Common myeloid progenitor, CD34-positive (primary cell): ENCODE results near the gene CTRL. TPM values are rescaled to one million over a fixed set of nuclear protein-coding genes. Genes with fewer than 3 reads are reported as not detected.

ENCODE experiments used
- CTCF ChIA-PET: fragments of 350-600 bp; sonication (Branson Sonifier 250); formaldehyde crosslinking; loops from one replicate; lab custom pipeline; 2021; ENCODE audit warnings: antibody characterized with exemption; lab: Charles Lee
- POLR2A ChIA-PET: fragments of 350-600 bp; sonication (Branson Sonifier 250); formaldehyde crosslinking; loops from one replicate; lab custom pipeline; 2021; ENCODE audit warnings: antibody characterized with exemption; lab: Charles Lee
- DNase-seq, 3 donors: peaks; one replicate each; pipeline versions ENCODE4 v3.0.0 to v3.0.0-alpha.2; 2013
- H3K27ac ChIP-seq, 2 experiments: 1 replicate in 1 of 2; 2 replicates in 1 of 2; pipeline ENCODE4 v1.7.0; 2013; ENCODE audit warnings: inconsistent platforms in 2 of 2, low read length in 2 of 2, mild to moderate bottlenecking in 2 of 2, low read depth in 1 of 2, moderate library complexity in 1 of 2; ENCODE audit not compliant: severe bottlenecking in 2 of 2, insufficient read depth in 1 of 2, poor library complexity in 1 of 2
- H3K27me3 ChIP-seq, 5 experiments: replicated peaks in 2 of 5; 1 replicate in 3 of 5; 2 replicates in 2 of 5; pipeline versions ENCODE4 v1.6.1 to v1.7.0; 2013; ENCODE audit warnings: low read length in 4 of 5, mild to moderate bottlenecking in 2 of 5, moderate library complexity in 2 of 5, inconsistent platforms in 1 of 5; ENCODE audit not compliant: insufficient read depth in 5 of 5, control insufficient read depth in 4 of 5
- H3K36me3 ChIP-seq, 4 experiments: 1 replicate in 2 of 4; 2 replicates in 2 of 4; pipeline versions ENCODE4 v1.6.1 to v1.7.0; 2013; ENCODE audit warnings: low read length in 3 of 4, control low read depth in 1 of 4, mild to moderate bottlenecking in 1 of 4; ENCODE audit not compliant: control insufficient read depth in 4 of 4, insufficient read depth in 4 of 4
- H3K4me1 ChIP-seq, 4 experiments: 1 replicate in 3 of 4; 2 replicates in 1 of 4; pipeline versions ENCODE4 v1.6.1 to v1.7.1; 2013; ENCODE audit warnings: low read length in 3 of 4, mild to moderate bottlenecking in 3 of 4, control low read depth in 1 of 4, inconsistent platforms in 1 of 4, moderate library complexity in 1 of 4; ENCODE audit not compliant: control insufficient read depth in 4 of 4, insufficient read depth in 4 of 4; ENCODE audit errors: control extremely low read depth in 1 of 4
- H3K4me3 ChIP-seq, 7 experiments: 1 replicate in 4 of 7; 2 replicates in 3 of 7; pipeline versions ENCODE4 v1.5.1 to v1.7.0; 2013; ENCODE audit warnings: mild to moderate bottlenecking in 7 of 7, low read length in 6 of 7, moderate library complexity in 6 of 7, inconsistent platforms in 2 of 7, low read depth in 2 of 7, control low read depth in 1 of 7; ENCODE audit not compliant: insufficient read depth in 4 of 7, control insufficient read depth in 1 of 7; ENCODE audit errors: extremely low read depth in 1 of 7
- H3K9me3 ChIP-seq, 5 experiments: 1 replicate in 4 of 5; 2 replicates in 1 of 5; pipeline versions ENCODE4 v1.6.1 to v1.7.1; 2013; ENCODE audit warnings: low read length in 4 of 5, mild to moderate bottlenecking in 2 of 5, inconsistent platforms in 1 of 5, low read depth in 1 of 5, moderate library complexity in 1 of 5; ENCODE audit not compliant: control insufficient read depth in 4 of 5, insufficient read depth in 2 of 5; ENCODE audit errors: control extremely low read depth in 1 of 5
- WGBS: methylation state at CpG from one replicate; pipeline ENCODE4 v1.1.5; 2013; ENCODE audit not compliant: insufficient coverage; 5-methylcytosine and 5-hydroxymethylcytosine counted together
- polyA plus RNA-seq: library from polyadenylated mRNA; unstranded; fragments of 120-200 nt; gene quantifications from one replicate; pipeline ENCODE4 v1.2.1, GENCODE V29; 2013

Gene CTRL
- 0.95 TPM for polyA plus RNA-seq

- ChIA-PET POLR2A (no interaction called here), CTCF (interaction anchor here (0.6 to 21.3 kb wide), 7 partner anchors 9 to 259 kb away, joined by 3 to 359 read pairs (median 4); partner anchors contain the start of genes EDC4 and NRN1L)
- no peak for DNase-seq
- no peak within 1 kb of the TSS for H3K4me3 ChIP-seq
- peak within 1 kb of the TSS in 1 of 2 experiments; percentile 17 for H3K27ac ChIP-seq
- H3K27me3 ChIP-seq = no peaks in the 10 kb centered on the region
- peaks cover under 1 to 15% (median 11%) of the 10 kb centered on the region in 4 experiments for H3K4me1 ChIP-seq
- whole genome bisulfite sequencing = 99% methylated on average over 14 of the region's 15 CpGs
- H3K9me3 ChIP-seq = no peaks in the 10 kb centered on the region
- peaks cover 0 to 76% (median 60%) of the 10 kb centered on the region in 4 experiments for H3K36me3 ChIP-seq
Measured at GRCh38 chr16:67931712-67932461, at the start of gene CTRL. Gene CTRL (minus strand): TSS chr16:67931862. CDS start chr16:67931852, 10 bp downstream.

GRCh38 chr16:67979955-67980678 is 48.5 kb upstream of the CTRL start, which contains the start of gene DPEP3:
Gene DPEP3 (minus strand): TSS chr16:67980499. CDS start chr16:67980380, 119 bp downstream.
- peak; percentile 46 to 71 (median 66) for DNase-seq
- WGBS = 73% methylated on average over 55 of the region's 62 CpGs
- Histone ChIP-seq H3K4me1 (peaks cover 8 to 19% (median 17%) of the 10 kb centered on the region in 4 experiments), H3K27me3 (no peaks in the 10 kb centered on the region), H3K36me3 (no peaks in the 10 kb centered on the region), H3K4me3 (peak within 1 kb of the TSS in 2 of 7 experiments; percentile 11 to 26), H3K27ac (no peak within 1 kb of the TSS), H3K9me3 (no peaks in the 10 kb centered on the region)
- ChIA-PET POLR2A (interaction anchor here (2.6 kb wide), 1 partner anchor 11 kb away, joined by 12 read pairs; the partner anchor contains the start of gene SLC12A4), CTCF (interaction anchor here (0.8 to 8.4 kb wide), 6 partner anchors 11 to 96 kb away, joined by 3 to 69 read pairs (median 5); partner anchors contain the start of genes DPEP2 and SLC12A4)

- ChIA-PET CTCF (interaction anchor here (0.8 to 1.4 kb wide), 5 partner anchors 9 to 62 kb away, joined by 3 to 4 read pairs (median 3); no protein-coding TSS in a partner anchor), POLR2A (no interaction called here)
- H3K4me1 ChIP-seq = no peaks in the 10 kb centered on the region
- H3K4me3 ChIP-seq = no peak overlapping the region
- H3K9me3 ChIP-seq = no peaks in the 10 kb centered on the region
- no peak overlapping the region for H3K27ac ChIP-seq
- no peaks in the 10 kb centered on the region for H3K27me3 ChIP-seq
- DNase-seq = no peak
- WGBS = 96% methylated on average over 8 of the region's 9 CpGs
- H3K36me3 ChIP-seq = no peaks in the 10 kb centered on the region
Measured at GRCh38 chr16:67977469-67978227, 46.0 kb upstream of the CTRL start.

- H3K27me3 ChIP-seq = no peaks in the 10 kb centered on the region
- 86% methylated on average over 5 of the region's 5 CpGs for WGBS
- ChIA-PET POLR2A (no interaction called here), CTCF (interaction anchor here (1.0 to 1.4 kb wide), 2 partner anchors 15 to 62 kb away, joined by 3 read pairs; no protein-coding TSS in a partner anchor)
- DNase-seq = no peak
- H3K36me3 ChIP-seq = no peaks in the 10 kb centered on the region
- H3K4me1 ChIP-seq = no peaks in the 10 kb centered on the region
- H3K4me3 ChIP-seq = no peak overlapping the region
- no peak overlapping the region for H3K27ac ChIP-seq
- no peaks in the 10 kb centered on the region for H3K9me3 ChIP-seq
Measured at GRCh38 chr16:67977005-67977404, 45.3 kb upstream of the CTRL start.

GRCh38 chr16:67976205-67976604 is 44.5 kb upstream of the CTRL start:
- no peak overlapping the region for H3K27ac ChIP-seq
- 100% methylated on average over 2 of the region's 2 CpGs for WGBS

GRCh38 chr16:67975321-67976105 is 43.9 kb upstream of the CTRL start:
- POLR2A ChIA-PET = no interaction called here
- DNase-seq = no peak
- CTCF ChIA-PET = no interaction called here
- no peak overlapping the region for H3K27ac ChIP-seq
- WGBS = 92% methylated on average over 9 of the region's 14 CpGs
- H3K4me1 ChIP-seq = no peaks in the 10 kb centered on the region
- no peak overlapping the region for H3K4me3 ChIP-seq
- no peaks in the 10 kb centered on the region for H3K9me3 ChIP-seq
- no peaks in the 10 kb centered on the region for H3K27me3 ChIP-seq
- no peaks in the 10 kb centered on the region for H3K36me3 ChIP-seq

More at GRCh38 chr16:67976205-67976604, 44.5 kb upstream of the CTRL start:
- ChIA-PET POLR2A (no interaction called here), CTCF (no interaction called here)
- no peak overlapping the region for H3K4me3 ChIP-seq
- no peaks in the 10 kb centered on the region for H3K36me3 ChIP-seq
- H3K9me3 ChIP-seq = no peaks in the 10 kb centered on the region
- H3K27me3 ChIP-seq = no peaks in the 10 kb centered on the region
- no peaks in the 10 kb centered on the region for H3K4me1 ChIP-seq
- DNase-seq = no peak
